GM12891 (cell line): Measurements from ENCODE around the gene ST14.

Experiments used
- PAX5 ChIP-seq: IDR thresholded peaks from 2 replicates; pipeline ENCODE4 v1.6.1; 2011; ENCODE audit warnings: low read length, moderate library complexity, mild to moderate bottlenecking; ENCODE audit not compliant: insufficient read depth, severe bottlenecking
- POLR2A ChIP-seq: IDR thresholded peaks from 2 replicates; pipeline ENCODE4 v1.6.1; 2011; ENCODE audit warnings: low read depth, low read length, control low read depth
- POLR2AphosphoS5 ChIP-seq: IDR thresholded peaks from 2 replicates; pipeline ENCODE4 v1.6.1; 2011; ENCODE audit warnings: low read depth, low read length, control low read depth
- POU2F2 ChIP-seq: IDR thresholded peaks from 2 replicates; pipeline ENCODE4 v1.6.1; 2011; ENCODE audit warnings: low read depth, mild to moderate bottlenecking, control low read depth, low read length, moderate library complexity
- SPI1 ChIP-seq: IDR thresholded peaks from 2 replicates; pipeline ENCODE4 v1.6.1; 2011; ENCODE audit warnings: low read depth, low read length, control low read depth

DNA sequence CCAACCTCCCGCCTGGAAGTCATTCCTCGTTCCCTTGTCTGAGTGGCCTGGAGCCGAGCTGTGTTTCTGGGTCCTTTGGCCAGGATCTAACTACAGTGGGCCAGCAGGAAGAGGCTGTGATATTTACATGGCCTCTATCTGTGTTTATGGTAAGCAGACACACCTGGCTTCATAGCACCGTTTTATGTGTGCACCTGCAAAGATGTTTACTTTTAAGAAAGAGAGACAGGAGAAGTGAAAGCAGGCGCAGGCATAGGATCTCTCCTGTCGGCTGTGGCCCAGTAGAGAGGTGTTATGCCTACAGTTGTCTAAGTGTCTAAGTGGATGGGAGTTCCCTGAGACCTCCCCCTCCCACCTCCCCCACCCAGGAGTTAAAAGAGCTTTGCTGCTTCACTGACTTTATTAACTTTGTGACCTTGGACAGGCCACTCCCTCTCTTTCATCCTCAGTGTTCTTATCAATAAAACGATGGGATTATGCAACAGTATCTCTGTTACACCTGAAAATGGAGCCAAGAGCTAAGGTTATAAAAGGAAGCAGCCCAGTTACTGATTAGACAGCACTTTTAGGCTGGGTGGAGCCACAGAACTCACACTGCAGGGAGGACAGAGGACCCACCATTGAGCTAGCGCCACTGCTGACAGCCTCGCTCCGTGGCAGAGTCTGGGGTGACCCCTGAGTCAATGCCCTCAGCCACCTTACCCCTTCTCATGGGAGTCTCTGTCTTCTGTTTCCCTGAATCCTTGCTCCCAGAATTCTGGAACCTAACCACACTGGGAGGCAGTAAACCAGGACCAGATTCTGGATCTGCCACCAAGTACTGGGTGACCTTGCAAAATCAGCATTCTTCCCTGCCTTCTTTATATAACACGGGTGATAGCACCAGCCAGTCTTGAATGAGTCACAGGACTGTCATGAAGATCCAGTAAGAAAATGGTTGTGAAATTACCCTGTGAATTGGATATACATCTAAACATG lies 22.0 kb downstream of the ST14 start:
- TF ChIP-seq POLR2A (no peak), POLR2AphosphoS5 (no peak), POU2F2 (no peak), PAX5 (no peak), SPI1 (peak; percentile 74)
